H4 (cell line): ENCODE results near the gene LYPD4. TPM values are rescaled to one million over a fixed set of nuclear protein-coding genes. Genes with fewer than 3 reads are reported as not detected.

Experiments used
- DNase-seq: peaks from one replicate; pipeline ENCODE4 v3.0.0-alpha.2; 2015; ENCODE audit warnings: low spot score
- total RNA-seq: library from RNA; depleted of rRNA; stranded (reverse); fragments of >200 nt; shearing (Covaris generic); gene quantifications from 2 replicates; pipeline ENCODE4 v1.2.3, GENCODE V29; 2014

Gene LYPD4
- total RNA-seq, 1 experiment from 2014 or later, result 0.41 TPM

DNA sequence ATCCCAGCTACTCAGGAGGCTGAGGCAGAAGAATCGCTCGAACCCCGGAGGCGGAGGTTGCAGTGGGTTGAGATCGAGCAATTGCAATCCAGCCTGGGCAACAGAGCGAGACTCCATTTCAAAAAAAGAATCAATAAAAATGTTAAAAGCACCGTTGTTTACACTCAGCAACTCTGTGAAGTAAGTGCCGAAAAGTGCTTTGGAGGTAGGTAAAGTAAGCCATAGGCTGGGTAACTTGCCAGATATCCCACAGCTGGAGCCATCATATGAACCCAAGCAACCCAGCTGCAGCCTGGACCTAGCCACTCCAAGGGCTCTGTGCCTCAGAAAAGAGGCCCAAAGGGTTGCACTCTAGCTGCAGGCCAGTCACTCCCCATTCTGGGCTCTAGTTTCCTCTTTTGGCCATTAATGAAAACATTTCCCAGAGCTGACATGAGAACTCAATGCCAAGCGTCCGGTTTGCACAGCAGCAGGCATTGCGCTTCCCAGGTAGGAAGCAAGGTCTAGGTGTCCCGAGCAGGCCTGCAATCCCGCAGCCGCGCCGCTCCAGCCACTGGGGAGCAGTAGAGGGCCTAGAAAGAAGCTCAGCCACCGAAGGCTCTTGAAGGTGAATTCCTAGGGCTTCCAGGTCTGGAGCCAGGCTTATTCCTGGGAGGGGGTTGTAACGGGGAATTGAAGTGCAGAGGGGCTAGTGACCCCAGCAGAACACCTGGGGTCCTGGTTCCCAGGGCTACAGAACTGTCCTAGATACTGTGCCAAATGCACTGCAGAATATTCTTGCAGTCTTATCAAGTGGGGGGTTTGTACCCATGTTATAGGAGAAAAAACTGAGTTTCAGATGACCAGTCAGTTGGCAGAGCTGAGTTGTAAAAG lies 28.5 kb upstream of the LYPD4 start:
- DNase-seq, result peak; percentile 67

DNA sequence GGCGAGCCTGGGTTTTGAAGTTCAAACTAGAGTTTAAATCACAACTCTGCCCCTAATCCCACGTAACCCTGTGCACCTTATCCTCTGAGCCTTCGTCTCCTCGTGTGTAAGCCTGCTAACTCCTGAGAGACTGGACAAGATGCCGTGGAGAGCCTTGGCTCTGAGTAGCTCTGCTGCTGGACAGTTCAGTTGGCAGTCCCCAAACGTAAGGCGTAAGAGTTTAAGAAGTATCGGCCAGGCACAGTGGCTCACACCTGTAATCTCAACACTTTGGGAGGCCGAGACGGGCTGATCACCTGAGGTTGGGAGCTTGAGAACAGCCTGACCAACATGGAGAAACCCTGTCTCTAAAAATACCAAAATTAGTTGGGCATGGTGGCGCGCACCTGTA lies 27.9 kb upstream of the LYPD4 start:
- no peak for DNase-seq

DNA sequence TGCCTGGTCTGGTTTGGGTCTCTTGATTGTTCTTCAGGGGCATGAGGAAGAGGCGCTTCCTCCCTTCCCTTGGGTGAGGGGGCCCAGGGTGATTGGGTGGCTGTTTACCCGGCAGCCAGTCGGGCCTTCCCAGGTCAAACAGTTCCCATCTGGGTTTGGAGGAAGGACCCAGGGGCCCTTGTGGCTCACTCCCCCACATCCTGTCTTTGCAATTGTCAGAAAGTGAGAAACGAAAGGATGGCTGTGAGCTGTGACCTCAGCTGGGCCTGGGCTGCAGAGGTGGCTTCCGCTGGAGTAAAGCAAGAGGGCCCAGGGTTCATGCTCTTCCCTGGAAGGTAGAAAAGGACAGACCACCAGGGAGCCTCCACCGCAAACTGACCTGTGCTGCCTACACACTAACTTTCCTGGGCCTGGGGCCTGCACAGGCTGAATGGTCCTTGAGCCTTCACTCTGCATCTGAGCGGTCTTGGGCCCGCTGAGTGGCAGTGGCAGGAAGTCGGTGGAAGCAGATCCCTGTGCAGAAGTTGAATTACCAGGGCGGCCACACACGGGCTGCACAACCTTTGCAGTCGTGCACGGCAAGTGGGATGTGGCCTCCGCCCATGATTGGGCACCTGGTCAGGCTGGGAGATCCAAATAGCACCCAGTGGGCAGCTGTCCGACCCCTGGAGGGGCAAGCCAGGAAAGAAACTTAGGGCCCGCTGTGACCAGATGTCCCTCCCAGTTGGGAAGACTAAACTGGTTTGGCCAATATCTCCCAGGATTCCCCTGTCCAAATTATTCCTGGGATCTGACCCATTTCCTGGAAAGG lies 27.3 kb upstream of the LYPD4 start:
- DNase-seq, result no peak

DNA sequence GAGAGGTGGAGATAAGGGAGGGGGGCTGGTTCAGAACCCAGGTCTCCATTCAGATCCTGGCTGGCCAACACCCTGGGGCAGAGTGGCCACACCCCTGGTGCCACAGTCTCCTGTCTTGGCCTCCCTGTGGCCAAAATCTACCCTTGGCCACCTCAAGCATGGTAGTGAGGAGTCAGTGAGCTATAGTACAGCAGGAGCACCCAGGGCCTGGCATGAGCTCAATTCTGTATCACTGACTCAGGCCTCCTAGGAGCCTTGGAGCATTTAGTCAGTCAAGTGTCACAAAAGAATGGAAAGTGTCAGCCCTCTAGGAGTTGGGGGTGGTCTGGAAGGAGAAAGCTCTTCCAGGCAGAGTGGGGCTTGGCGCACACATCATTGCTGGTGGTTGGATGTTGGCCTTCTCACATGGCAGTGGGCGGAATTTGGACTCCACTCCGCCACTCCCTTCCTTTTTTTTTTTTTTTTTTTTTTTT lies 26.0 kb upstream of the LYPD4 start:
- DNase-seq, result no peak

DNA sequence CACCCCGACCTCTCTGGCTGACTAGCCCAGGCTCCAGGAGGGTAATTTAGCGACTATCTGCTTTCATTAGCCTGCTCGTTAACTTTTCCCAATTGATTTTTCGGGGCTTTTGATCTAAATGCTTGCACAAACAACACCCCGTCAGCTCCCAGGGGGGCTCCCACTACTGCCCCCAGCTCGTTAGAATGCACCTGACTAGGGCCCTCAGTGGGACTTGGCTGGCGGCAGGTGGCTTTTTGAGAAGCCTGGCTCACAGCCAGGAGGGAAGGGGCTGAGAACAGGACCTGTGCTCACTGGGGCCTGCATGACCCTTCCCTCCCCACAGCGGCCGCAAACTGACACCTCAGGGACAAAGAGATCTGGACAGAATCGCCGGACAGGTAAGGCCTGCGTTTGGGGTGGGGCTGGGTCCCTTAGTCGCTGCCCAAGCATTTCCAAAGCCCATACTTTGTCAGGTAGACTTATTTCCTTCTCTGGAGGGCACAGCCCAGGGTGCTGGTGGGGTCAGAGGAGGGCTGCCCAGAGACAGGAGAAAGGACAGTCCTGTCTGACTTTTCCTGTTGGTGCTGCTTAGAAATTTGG lies 25.0 kb upstream of the LYPD4 start:
- DNase-seq, result no peak

DNA sequence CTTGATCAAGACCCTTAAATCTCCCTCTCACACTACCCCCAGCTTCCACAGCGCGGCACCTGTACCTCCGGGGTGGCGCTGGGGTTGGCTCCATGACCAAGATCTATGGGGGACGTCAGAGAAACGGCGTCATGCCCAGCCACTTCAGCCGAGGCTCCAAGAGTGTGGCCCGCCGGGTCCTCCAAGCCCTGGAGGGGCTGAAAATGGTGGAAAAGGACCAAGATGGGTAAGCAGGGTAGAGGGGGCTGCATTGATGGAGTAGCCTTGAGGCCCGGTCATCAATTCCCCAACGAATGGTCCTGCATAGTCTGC lies 24.5 kb upstream of the LYPD4 start:
- no peak for DNase-seq

DNA sequence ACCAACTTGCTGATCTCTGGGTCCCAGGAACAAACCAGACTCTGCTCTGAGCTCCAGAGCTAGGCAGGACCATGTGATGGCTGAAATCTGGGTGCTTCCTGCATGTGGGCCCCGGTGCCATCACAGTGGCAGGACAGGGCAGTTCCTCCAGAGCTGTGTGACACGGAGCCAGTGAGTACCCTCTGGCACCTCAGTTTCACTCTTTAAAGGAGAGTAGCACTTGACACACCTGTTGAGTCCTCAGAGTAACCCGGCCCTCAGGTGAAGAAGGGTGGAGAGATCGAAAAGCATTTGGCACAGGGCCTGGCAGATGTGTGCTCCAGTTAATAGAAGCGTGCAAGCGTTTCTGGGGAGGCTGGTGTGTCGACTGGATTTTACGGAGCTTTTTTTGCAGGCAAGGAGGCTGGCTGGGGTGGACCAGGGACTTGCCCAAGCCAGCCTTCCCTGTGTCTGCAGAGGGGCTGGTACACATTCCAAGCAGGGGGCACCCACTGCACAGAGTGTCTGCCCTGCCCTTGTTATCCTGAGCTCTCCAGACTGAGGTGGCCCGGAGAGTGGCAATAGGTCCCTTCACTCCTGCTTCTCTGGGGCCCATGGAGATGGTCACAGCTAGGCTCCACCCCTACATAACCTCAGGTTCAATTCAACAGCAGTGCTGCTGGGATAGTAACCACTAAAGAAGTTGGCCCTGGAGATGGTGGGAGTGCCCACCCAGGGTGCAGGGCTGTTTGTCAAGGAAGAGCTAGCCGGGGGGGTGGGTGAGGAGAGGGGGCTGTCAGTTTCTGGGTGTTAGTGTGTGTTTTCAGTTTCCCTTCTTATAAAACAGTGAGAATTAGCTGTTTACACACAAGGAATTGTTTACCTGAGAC lies 23.9 kb upstream of the LYPD4 start:
- no peak for DNase-seq

DNA sequence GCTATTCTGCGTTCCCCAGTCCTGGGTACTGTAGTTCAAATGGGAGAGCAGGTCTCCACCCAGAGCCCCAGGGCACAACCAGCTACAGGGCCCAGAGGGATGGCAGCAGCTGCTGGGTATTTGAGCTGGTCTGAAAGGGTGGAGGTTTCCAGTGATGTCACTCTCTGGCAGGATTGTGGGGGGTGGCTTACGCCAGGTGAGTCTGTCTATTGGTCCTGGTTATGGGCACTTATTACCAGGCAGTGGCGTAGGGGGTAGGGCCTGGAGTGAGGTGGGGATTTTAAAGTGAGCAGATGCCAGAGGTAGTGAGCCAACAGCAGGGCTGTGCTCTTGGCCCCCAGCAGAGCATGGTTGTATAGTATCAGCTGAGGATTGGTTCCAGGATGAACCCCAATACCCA lies 21.8 kb upstream of the LYPD4 start:
- no peak for DNase-seq

DNA sequence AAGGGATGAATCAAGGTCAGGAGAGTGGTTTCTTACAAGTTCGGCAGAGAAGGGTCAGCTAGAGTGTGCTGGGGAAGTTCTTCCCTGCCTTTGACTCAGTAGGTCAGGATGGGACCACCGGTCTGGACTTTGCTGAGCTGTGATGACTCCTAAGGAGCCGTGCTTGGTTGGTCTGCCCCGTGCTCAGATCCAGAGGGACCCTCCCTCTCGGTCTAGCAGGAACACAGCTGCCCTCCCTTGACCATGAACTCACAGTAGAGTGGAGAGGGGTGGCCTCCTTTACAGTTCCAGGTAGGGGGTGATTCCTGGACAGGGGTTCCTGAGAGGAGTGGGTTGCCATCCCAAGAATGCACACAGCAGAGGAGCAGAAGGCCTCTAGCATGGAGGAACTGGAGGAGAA lies 19.9 kb upstream of the LYPD4 start:
- DNase-seq, result no peak

DNA sequence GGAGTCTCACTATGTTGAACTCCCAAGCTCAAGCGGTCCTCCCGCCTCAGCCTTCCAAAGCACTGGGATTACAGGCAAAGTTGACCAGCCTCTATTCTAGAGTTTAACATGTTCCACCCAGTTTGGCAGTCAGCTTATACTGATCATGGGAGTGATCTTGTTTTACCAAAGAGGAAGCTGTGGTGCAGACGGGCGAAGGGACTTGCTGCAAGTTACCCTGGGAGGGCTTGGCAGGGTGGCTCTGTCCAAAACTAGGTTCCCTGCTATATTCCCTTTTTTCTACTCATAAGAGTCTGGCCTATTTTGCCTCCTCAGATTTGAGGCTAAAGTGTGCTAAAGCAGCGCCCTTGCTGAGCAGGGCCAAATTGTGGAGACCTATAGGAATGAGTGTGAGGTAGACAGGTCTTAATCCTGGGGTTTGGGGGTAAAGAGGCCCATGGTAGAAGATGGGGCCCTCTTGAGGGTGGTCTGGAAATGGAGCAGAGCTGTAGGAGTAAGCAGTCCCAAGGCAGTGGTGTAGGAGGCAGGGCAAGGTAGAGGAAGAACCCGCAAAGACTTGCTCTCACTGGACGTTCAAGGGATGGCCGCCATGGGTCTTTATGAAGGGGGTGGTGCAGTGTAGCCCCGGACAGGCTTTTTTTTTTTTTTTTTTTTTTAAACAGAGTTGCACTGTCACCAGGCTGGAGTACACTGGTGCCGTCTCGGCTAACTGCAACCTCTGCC lies 18.9 kb upstream of the LYPD4 start:
- no peak for DNase-seq

DNA sequence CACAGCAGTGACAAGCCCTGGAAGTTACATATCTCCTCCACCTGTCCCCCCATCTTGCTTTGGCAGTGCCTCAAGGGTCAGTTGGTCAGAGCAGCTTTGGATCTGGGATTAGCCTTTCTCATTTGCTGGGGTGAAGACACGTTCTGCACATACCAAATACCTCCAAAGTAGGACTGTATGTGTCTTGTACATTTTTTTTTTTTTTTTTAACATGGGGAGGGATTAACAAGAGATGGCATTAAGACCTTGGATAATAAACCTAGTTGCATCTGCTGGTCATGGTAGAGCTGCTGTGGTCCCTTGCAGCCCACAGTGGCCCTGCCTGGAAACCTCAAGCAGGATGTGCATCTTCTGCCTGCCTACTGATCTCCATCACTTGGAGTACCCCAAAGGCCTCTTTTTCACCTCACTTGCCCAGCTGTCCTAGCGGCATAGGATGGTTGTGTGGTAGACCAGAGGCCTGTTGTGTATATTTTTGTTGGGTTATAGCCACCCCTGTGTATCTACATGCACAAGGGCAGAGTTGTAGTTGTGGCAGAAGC lies 18.0 kb upstream of the LYPD4 start:
- no peak for DNase-seq

DNA sequence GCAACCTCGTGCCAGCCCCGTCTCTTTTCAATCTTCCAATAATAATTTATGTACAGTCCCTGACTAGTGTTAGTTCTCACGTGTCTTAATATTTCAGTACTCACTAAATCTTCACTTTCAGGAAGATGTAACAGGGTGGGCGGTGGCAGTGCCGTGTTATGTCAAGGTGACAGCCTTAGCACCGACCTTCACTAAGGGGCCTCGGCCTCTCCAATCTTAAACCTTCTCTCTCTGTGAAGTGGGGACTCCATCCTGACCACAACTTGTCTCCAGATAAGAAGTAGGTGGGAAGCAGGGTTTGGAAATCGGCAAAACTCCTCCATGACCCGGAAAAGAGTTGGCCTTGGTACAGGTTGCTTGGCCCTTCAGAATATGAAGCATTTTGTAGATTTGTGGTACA lies 17.4 kb upstream of the LYPD4 start:
- DNase-seq, result no peak

DNA sequence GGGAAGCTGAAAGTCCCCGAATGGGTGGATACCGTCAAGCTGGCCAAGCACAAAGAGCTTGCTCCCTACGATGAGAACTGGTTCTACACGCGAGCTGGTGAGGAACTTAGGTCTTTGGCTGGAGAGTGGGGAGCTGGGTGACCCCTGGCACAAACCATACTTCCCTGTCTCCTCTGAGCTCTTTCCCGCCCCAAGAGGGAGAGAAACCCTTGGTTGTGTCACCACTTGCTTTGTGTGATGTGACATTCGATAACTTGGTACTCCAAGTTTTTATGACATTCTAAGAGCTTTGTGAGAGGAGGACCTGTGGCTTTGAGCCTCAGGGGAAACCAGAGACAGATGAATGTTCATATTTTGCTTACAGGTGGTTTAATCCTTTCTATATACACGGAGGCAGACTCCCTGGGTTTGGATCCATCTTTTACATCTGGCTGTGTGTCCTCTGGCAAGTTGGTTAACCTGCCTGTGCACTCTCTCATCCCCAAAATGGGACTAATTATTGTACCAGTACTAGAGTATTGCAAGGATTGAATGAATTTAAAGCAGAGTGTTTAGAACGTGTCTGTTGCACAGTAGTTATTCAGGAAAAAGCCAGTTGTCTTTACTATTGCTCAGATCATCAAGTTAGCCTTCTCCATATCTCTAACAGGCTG lies 16.8 kb upstream of the LYPD4 start:
- no peak for DNase-seq

DNA sequence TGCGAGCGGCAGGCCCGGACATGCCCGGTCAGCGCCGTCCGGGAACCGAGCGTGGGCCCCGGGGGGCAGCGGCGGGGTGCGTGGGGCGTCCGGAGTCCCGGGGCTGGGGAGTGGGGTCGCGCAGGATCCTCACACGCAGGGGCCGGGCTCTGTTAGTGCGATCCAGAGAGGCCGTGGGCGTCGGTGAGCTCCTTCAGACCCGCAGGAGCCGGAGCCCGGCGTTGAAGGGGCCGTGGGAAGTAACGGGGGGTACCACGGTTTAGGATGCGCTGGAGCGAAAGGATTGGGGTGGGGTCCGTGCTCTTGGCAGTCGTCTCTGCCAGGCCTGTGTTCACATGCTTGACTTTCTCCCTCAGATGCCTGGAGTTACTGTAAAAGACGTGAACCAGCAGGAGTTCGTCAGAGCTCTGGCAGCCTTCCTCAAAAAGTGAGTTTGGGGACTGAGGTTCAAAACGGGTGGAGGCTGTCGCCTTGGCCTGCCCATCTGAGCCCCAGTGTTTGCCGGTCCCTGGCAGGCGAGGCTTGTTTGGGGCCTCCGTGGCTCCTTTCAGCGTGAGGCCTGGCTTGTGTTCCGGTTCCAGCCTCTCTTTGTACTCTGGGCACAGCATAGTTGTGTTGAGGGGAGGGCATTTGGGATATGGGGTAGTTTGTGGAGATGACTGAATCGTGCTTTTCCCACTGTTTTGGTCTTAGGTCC lies 16.1 kb upstream of the LYPD4 start:
- no peak for DNase-seq

DNA sequence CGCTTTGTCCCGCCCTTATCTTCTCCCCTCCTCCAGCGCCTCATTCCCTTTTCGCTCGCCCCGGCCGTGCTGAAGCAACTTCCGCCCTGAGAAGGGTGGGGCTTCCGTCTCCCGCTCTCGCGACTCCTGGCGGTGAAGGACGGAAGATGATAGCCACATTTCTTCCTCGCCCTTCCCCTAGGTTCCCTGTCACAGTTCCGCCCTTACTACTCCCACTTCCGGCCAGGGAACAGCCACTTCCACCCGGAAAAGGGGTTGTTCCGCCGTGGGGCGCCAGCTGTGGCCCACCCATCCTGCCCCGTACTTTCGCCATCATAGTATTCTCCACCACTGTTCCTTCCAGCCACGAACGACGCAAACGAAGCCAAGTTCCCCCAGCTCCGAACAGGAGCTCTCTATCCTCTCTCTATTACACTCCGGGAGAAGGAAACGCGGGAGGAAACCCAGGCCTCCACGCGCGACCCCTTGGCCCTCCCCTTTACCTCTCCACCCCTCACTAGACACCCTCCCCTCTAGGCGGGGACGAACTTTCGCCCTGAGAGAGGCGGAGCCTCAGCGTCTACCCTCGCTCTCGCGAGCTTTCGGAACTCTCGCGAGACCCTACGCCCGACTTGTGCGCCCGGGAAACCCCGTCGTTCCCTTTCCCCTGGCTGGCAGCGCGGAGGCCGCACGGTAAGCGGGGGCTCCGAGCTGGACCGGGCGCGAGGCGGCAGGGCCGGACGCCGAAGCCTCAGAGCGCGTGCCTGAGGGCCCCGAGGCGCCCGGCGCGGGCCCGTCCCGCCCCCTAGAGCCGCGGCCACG lies 15.3 kb upstream of the LYPD4 start, which contains the start of gene RPS19:
Gene RPS19 (plus strand): TSS at position 638 of the 801 bp plus-strand sequence. CDS start 520 bp downstream, outside the sequence.
- DNase-seq, result peak; percentile 98

DNA sequence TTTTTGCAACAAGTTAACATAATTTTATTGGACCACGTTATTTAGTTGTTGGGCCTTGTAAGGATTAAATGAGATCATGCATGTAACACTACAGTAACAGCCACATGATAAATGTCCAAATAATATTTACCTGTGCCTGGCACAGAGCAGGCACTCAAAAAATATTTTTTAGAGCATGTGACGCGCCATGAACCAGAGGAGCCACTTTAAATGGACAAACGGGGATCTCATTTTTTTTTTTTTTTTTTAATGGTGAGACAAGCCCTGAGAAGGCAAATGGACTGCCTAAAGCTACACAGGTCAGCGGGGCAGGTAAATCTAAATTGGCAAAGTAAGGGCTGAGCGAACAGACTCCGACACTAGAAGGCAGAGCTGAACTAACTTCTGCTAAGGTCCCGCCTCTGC lies 14.7 kb upstream of the LYPD4 start:
- DNase-seq, result no peak

DNA sequence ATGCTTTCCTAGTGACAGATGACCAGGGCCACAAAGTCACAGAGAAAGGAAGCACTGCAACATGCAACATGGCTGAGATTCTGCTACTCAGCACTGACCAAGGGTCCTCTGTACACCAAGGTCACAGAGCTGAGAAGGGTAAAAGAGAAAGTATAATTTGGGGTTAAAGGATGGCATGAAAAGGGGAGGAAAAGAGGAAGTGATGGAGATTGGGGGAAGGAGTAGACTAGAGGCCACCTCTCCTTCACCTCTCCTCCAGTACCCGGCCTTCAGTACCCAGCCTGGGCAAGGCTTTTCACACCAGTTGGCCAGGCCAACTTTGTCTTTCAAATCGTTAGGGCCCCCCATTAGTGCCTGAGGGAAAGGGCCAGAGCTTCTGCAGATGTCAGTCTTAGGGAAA lies 9.3 kb upstream of the LYPD4 start:
- no peak for DNase-seq

DNA sequence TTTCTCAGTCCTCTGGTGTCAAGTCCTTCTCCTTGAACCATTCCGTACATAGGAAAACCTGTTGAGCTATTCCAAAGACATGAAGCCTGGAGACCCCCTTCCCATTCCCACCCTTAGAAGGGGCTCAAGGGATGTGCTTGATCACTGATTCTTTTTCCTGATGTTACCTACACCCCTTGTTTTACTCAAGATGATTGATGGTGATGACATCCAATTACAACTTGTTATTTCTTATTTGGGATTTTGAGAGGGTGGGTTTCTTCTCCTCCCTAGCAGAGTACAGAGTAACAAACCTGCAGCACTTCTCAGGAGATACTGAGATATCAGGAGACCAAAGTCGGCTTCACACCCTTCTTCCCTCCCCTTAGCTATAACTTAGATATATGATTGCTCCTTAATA lies 8.9 kb upstream of the LYPD4 start:
- DNase-seq, result no peak

DNA sequence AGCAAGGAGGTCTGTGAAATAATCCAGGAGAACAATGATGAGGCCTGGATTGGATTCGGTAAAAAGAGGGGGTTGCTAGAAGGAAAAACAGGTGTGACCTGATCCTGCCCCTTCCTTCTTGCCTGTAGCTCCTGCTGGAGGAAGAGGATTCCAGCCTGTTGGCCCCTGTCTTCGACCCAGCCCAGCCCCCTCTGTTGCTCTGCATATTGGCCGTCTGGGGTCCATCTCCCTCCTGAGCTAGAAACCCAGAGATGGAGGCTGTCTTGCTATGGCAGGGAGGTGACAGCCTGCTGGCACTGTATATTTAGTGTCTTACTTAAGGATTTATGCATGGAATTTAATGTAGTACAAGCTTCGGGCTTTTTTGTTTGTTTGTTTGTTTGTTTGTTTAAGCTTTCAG lies 7.0 kb upstream of the LYPD4 start:
- DNase-seq, result no peak
